Panc1 (cell line): Measurements from ENCODE around the gene CHID1. TPM values are rescaled to one million over a fixed set of nuclear protein-coding genes. Genes with fewer than 3 reads are reported as not detected.

Source experiments
- ATAC-seq: fragments of 200-7000 bp; cut with Tn5 transposase; 2 replicates; pipeline ENCODE4 v1.9.1; 2020; ENCODE audit warnings: mild to moderate bottlenecking, moderate library complexity
- BruUV-seq: library from RNA; stranded (reverse); fragments of 400-500 nt; replicated peaks from 2 replicates; lab custom pipeline; 2021; lab: Mats Ljungman, UMichigan
- CTCF ChIA-PET: fragments of 300-600 bp; sonication (Branson Sonifier 250); formaldehyde crosslinking; loops from one replicate; lab custom pipeline; 2022; ENCODE audit warnings: antibody characterized with exemption; lab: Charles Lee
- POLR2A ChIA-PET: fragments of 300-600 bp; sonication (Branson Sonifier 250); formaldehyde crosslinking; loops from one replicate; lab custom pipeline; 2022; ENCODE audit warnings: antibody characterized with exemption; lab: Charles Lee
- DNase-seq: peaks from one replicate; pipeline ENCODE4 v3.0.0-alpha.2; 2010; ENCODE audit warnings: low read depth, low spot score
- H3K27ac ChIP-seq: 2 replicates; pipeline ENCODE4 v1.5.1; 2011; ENCODE audit warnings: mild to moderate bottlenecking, low read length, inconsistent platforms
- H3K27me3 ChIP-seq: fragments of 200-500 bp; sonication (Bioruptor generic); 2 replicates; pipeline ENCODE4 v1.6.0; 2014; ENCODE audit warnings: low read length, inconsistent platforms; ENCODE audit not compliant: control insufficient read depth, insufficient read depth
- H3K36me3 ChIP-seq: fragments of 200-500 bp; sonication (Bioruptor generic); 2 replicates; pipeline ENCODE4 v1.5.1; 2014; ENCODE audit warnings: inconsistent platforms, mild to moderate bottlenecking, low read length, moderate library complexity; ENCODE audit not compliant: control insufficient read depth, insufficient read depth
- H3K4me1 ChIP-seq: 2 replicates; pipeline ENCODE4 v1.5.1; 2011; ENCODE audit warnings: inconsistent platforms, mild to moderate bottlenecking, low read length, moderate library complexity; ENCODE audit not compliant: control insufficient read depth, insufficient read depth
- H3K4me3 ChIP-seq, 2 experiments: 2 replicates each; pipeline ENCODE4 v1.5.1; 2011 to 2012; ENCODE audit warnings: low read depth in 2 of 2, low read length in 2 of 2, mild to moderate bottlenecking in 2 of 2, inconsistent platforms in 1 of 2, moderate library complexity in 1 of 2
- H3K9me3 ChIP-seq: fragments of 200-500 bp; sonication (Bioruptor generic); 2 replicates; pipeline ENCODE4 v1.5.1; 2014; ENCODE audit warnings: low read depth, mild to moderate bottlenecking, inconsistent platforms, low read length, moderate library complexity; ENCODE audit not compliant: control insufficient read depth, insufficient read depth
- CTCF ChIP-seq: fragments of 450-650 bp; IDR thresholded peaks from 2 replicates; pipeline ENCODE4 v1.5.1; 2017; ENCODE audit warnings: mild to moderate bottlenecking
- POLR2AphosphoS5 ChIP-seq: IDR thresholded peaks from 2 replicates; pipeline ENCODE4 v1.6.1; 2012; ENCODE audit warnings: mild to moderate bottlenecking, low read depth, low read length, moderate library complexity
- REST ChIP-seq, 2 experiments: IDR thresholded peaks; 2 replicates each; pipeline ENCODE4 v1.6.1; 2011 to 2012; ENCODE audit warnings: low read depth in 2 of 2, control low read depth in 1 of 2, low read length in 1 of 2, mild to moderate bottlenecking in 1 of 2, moderate library complexity in 1 of 2; ENCODE audit not compliant: insufficient read depth in 1 of 2
- SIN3A ChIP-seq: IDR thresholded peaks from 2 replicates; pipeline ENCODE4 v1.6.1; 2012; ENCODE audit warnings: low read depth, mild to moderate bottlenecking, low read length, moderate library complexity, borderline replicate concordance; ENCODE audit not compliant: insufficient read depth
- TCF7L2 ChIP-seq: IDR thresholded peaks from 2 replicates; pipeline ENCODE4 v1.6.1; 2011; ENCODE audit warnings: mild to moderate bottlenecking, low read depth, low read length, inconsistent platforms
- in situ Hi-C: cut with HindIII; loops from 2 replicates; pipeline ENCODE4 v1.10.0; 2016; ENCODE audit warnings: low sequenced_read_pairs, low pct_unique_long_range_greater_than_20kb
- intact Hi-C: fragments of 100-400 bp; cut with micrococcal nuclease; formaldehyde crosslinking; loops from one replicate; pipeline ENCODE4 v1.10.0; 2022; ENCODE audit not compliant: unreplicated experiment
- total RNA-seq: library from RNA; stranded (reverse); gene quantifications from one replicate; pipeline ENCODE4 v1.2.1, GENCODE V29; 2021; ENCODE audit not compliant: unreplicated experiment

Gene CHID1
- total RNA-seq, 1 experiment from 2014 or later: 224 TPM

- DNase-seq (no peak), ATAC-seq (no peak)
- Histone ChIP-seq H3K27ac (no peak overlapping the region), H3K27me3 (no peaks in the 10 kb centered on the region), H3K4me1 (no peaks in the 10 kb centered on the region), H3K4me3 (no peak overlapping the region), H3K36me3 (peaks cover 10% of the 10 kb centered on the region; the same call in 1 of the 2 replicates), H3K9me3 (no peaks in the 10 kb centered on the region)
- no TSS peak for BruUV-seq
- CTCF ChIA-PET: no interaction called here
- POLR2A ChIA-PET: no interaction called here
- intact Hi-C loops: no loop called here
- no peak for TF ChIP-seq CTCF
- TF ChIP-seq SIN3A: no peak
- TF ChIP-seq REST (IDR thresholded peaks at IDR 0.05; ENCODE audit: insufficient read depth in 1 of 2, low read depth in 2 of 2, low read length in 1 of 2): no peak
- in situ Hi-C loops: no loop called here
These were observed 9.1 kb downstream of the CHID1 start for GRCh38 chr11:901452-902061.

- no TSS peak for BruUV-seq
- ChIA-PET CTCF (no interaction called here), POLR2A (no interaction called here)
- no peaks in the 10 kb centered on the region for H3K4me1 ChIP-seq
- H3K27me3 ChIP-seq: no peaks in the 10 kb centered on the region
- in situ Hi-C loops (no loop called here), intact Hi-C loops (no loop called here)
- ATAC-seq: no peak
- no peaks in the 10 kb centered on the region for H3K9me3 ChIP-seq
- DNase-seq: no peak
- no peak overlapping the region for H3K27ac ChIP-seq
- H3K36me3 ChIP-seq: peaks cover 10% of the 10 kb centered on the region; the same call in 1 of the 2 replicates
- TF ChIP-seq POLR2AphosphoS5: no peak
- TF ChIP-seq REST (IDR thresholded peaks at IDR 0.05; ENCODE audit: insufficient read depth in 1 of 2, low read depth in 2 of 2, low read length in 1 of 2): no peak
- TF ChIP-seq TCF7L2: no peak
- no peak for TF ChIP-seq SIN3A
- no peak for TF ChIP-seq CTCF
- no peak overlapping the region for H3K4me3 ChIP-seq
These were observed 10.1 kb downstream of the CHID1 start for GRCh38 chr11:900545-900944.
